Neural crest cell (in vitro differentiated cells): ENCODE measurements around the gene NAPEPLD. TPM values are rescaled to one million over a fixed set of nuclear protein-coding genes. Genes with fewer than 3 reads are reported as not detected.
A peak's percentile ranks its signal among the peaks of the same experiment; 100 is the strongest.

Experiments used
- DNase-seq: peaks from one replicate; pipeline ENCODE4 v3.0.0; 2021; ENCODE audit warnings: low read depth, mixed read lengths, low spot score
- H3K27ac Mint-ChIP-seq: one replicate; pipeline ENCODE4 v1.8.0; 2021; ENCODE audit warnings: mild to moderate bottlenecking, mixed read lengths; ENCODE audit not compliant: unreplicated experiment
- H3K27me3 Mint-ChIP-seq: 2 replicates; pipeline ENCODE4 v1.8.0; 2021; ENCODE audit warnings: low read depth, mild to moderate bottlenecking, mixed read lengths
- H3K36me3 Mint-ChIP-seq: 2 replicates; pipeline ENCODE4 v1.8.0; 2021; ENCODE audit warnings: low read depth, mild to moderate bottlenecking, mixed read lengths
- H3K4me1 Mint-ChIP-seq: 2 replicates; pipeline ENCODE4 v1.8.0; 2021; ENCODE audit warnings: mixed read lengths
- H3K4me3 Mint-ChIP-seq: one replicate; pipeline ENCODE4 v1.8.0; 2021; ENCODE audit warnings: mild to moderate bottlenecking, mixed read lengths
- H3K9me3 Mint-ChIP-seq: 2 replicates; pipeline ENCODE4 v1.8.0; 2021; ENCODE audit warnings: mixed read lengths
- CTCF ChIP-seq: fragments of 200-600 bp; sonication (generic); conservative IDR thresholded peaks from 2 replicates; pipeline ENCODE4 v1.5.0; 2021; ENCODE audit warnings: antibody characterized with exemption, mild to moderate bottlenecking
- total RNA-seq: library from RNA; stranded (reverse); gene quantifications from 2 replicates; pipeline ENCODE4 v1.2.1, GENCODE V29; 2021

NAPEPLD gene
- total RNA-seq, 1 donor from 2014 or later = 15.0 TPM

- peak overlapping the region; percentile 50 for H3K4me3 Mint-ChIP-seq
- DNase-seq = no peak
- TF ChIP-seq CTCF = no peak
- peaks cover 22% of the 10 kb centered on the region for H3K36me3 Mint-ChIP-seq
- peaks cover 28% of the 10 kb centered on the region for H3K4me1 Mint-ChIP-seq
- H3K27ac Mint-ChIP-seq = peak overlapping the region; percentile 83
- no peaks in the 10 kb centered on the region for H3K27me3 Mint-ChIP-seq
- H3K9me3 Mint-ChIP-seq = no peaks in the 10 kb centered on the region
These were observed 21.9 kb downstream of the NAPEPLD start for GRCh38 chr7:103127006-103127405.

GRCh38 chr7:103124429-103124979 lies 24.4 kb downstream of the NAPEPLD start:
- no peaks in the 10 kb centered on the region for H3K27me3 Mint-ChIP-seq
- TF ChIP-seq CTCF = no peak
- peaks cover 30% of the 10 kb centered on the region for H3K36me3 Mint-ChIP-seq
- H3K4me3 Mint-ChIP-seq = no peak overlapping the region
- H3K27ac Mint-ChIP-seq = no peak overlapping the region
- DNase-seq = no peak
- H3K9me3 Mint-ChIP-seq = no peaks in the 10 kb centered on the region
- peaks cover 23% of the 10 kb centered on the region for H3K4me1 Mint-ChIP-seq

- no peak for TF ChIP-seq CTCF
- H3K4me3 Mint-ChIP-seq = no peak overlapping the region
- peaks cover 32% of the 10 kb centered on the region for H3K36me3 Mint-ChIP-seq
- H3K27ac Mint-ChIP-seq = no peak overlapping the region
- no peak for DNase-seq
- H3K27me3 Mint-ChIP-seq = no peaks in the 10 kb centered on the region
- peaks cover 22% of the 10 kb centered on the region for H3K4me1 Mint-ChIP-seq
- no peaks in the 10 kb centered on the region for H3K9me3 Mint-ChIP-seq
These were observed 25.4 kb downstream of the NAPEPLD start for GRCh38 chr7:103123529-103123928.

- Mint-ChIP-seq H3K27me3 (no peaks in the 10 kb centered on the region), H3K4me1 (peaks cover 15% of the 10 kb centered on the region), H3K9me3 (no peaks in the 10 kb centered on the region), H3K36me3 (peaks cover 24% of the 10 kb centered on the region), H3K4me3 (no peak overlapping the region), H3K27ac (peak overlapping the region; percentile 40)
- TF ChIP-seq CTCF = no peak
- DNase-seq = no peak
These were observed 27.3 kb downstream of the NAPEPLD start for GRCh38 chr7:103121641-103122040.

GRCh38 chr7:103120362-103120761 lies 28.5 kb downstream of the NAPEPLD start:
- no peaks in the 10 kb centered on the region for H3K9me3 Mint-ChIP-seq

More at GRCh38 chr7:103120362-103120761, 28.5 kb downstream of the NAPEPLD start:
- Mint-ChIP-seq H3K27ac (no peak overlapping the region), H3K27me3 (no peaks in the 10 kb centered on the region), H3K4me3 (no peak overlapping the region), H3K4me1 (peaks cover 10% of the 10 kb centered on the region), H3K36me3 (peaks cover 19% of the 10 kb centered on the region)
- no peak for TF ChIP-seq CTCF
- DNase-seq = no peak
